A549 (cell line): ENCODE results near the gene TOR1B. TPM values are rescaled to one million over a fixed set of nuclear protein-coding genes. Genes with fewer than 3 reads are reported as not detected.

Source experiments
- ATAC-seq, 2 experiments: fragments of 200-7000 bp in 1 of 2; fragments of >200 bp in 1 of 2; cut with Nextera tagmentation in 1 of 2; cut with Tn5 transposase in 1 of 2; 3 replicates each; pipeline versions ENCODE4 v1.8.0 to v1.9.1; 2018 to 2020; ENCODE audit warnings: mild to moderate bottlenecking in 1 of 2, moderate library complexity in 1 of 2
- CTCF ChIA-PET: fragments of 300-600 bp; sonication (Branson Sonifier 250); formaldehyde crosslinking; extraction: SDS; loops from one replicate; lab custom pipeline; 2021; ENCODE audit warnings: antibody characterized with exemption, inconsistent platforms; lab: Yijun Ruan, JAX
- POLR2A ChIA-PET: fragments of 350-600 bp; formaldehyde crosslinking; extraction: SDS; loops from one replicate; lab custom pipeline; 2021; ENCODE audit warnings: antibody characterized with exemption, inconsistent platforms; lab: Yijun Ruan, JAX
- DNase-seq, 2 experiments: peaks; one replicate each; pipeline versions ENCODE4 v3.0.0 to v3.0.0-alpha.2; 2011 to 2016; ENCODE audit warnings: low read depth in 1 of 2, low spot score in 1 of 2
- FAIRE-seq: peaks from 2 replicates; lab custom pipeline; 2011; peaks lifted over from hg19 to GRCh38; lab: Jason Lieb, UNC
- H3K27ac ChIP-seq, 2 experiments: fragments of >200 bp; sonication (Bioruptor Twin); formaldehyde crosslinking; 3 replicates each; pipeline ENCODE4 v1.5.1; 2016 to 2017
- H3K4me1 ChIP-seq: fragments of >200 bp; sonication (Bioruptor Twin); formaldehyde crosslinking; 3 replicates; pipeline ENCODE4 v1.6.1; 2016
- H3K4me2 ChIP-seq: fragments of >200 bp; sonication (Bioruptor Twin); formaldehyde crosslinking; 3 replicates; pipeline ENCODE4 v1.6.1; 2016
- H3K4me3 ChIP-seq: fragments of >200 bp; sonication (Bioruptor Twin); formaldehyde crosslinking; 3 replicates; pipeline ENCODE4 v1.5.1; 2016
- H3K9me3 ChIP-seq: fragments of >200 bp; sonication (Bioruptor Twin); formaldehyde crosslinking; 3 replicates; pipeline ENCODE4 v1.6.1; 2016
- BCL3 ChIP-seq: fragments of >200 bp; sonication (Bioruptor Twin); formaldehyde crosslinking; IDR thresholded peaks from 3 replicates; pipeline ENCODE4 v1.6.1; 2016
- CBX8 ChIP-seq: fragments of 200-600 bp; sonication (generic); IDR thresholded peaks from 2 replicates; pipeline ENCODE4 v1.6.1; 2016
- CEBPB ChIP-seq, 2 experiments: fragments of >200 bp in 1 of 2; sonication (Bioruptor Twin) in 1 of 2; formaldehyde crosslinking in 1 of 2; IDR thresholded peaks; 2 replicates each; pipeline ENCODE4 v1.6.1; 2012 to 2016
- ELK1 ChIP-seq: fragments of 150-350 bp; IDR thresholded peaks from 2 replicates; pipeline ENCODE4 v1.6.1; 2014; ENCODE audit warnings: low read depth, mild to moderate bottlenecking, low read length
- EP300 ChIP-seq, 2 experiments: fragments of >200 bp; sonication (Bioruptor Twin); formaldehyde crosslinking; IDR thresholded peaks; 2 replicates in 1 of 2; 3 replicates in 1 of 2; pipeline ENCODE4 v1.6.1; 2016 to 2017
- FOSL2 ChIP-seq, 2 experiments: fragments of 450-650 bp in 1 of 2; fragments of >200 bp in 1 of 2; sonication (Bioruptor Twin) in 1 of 2; formaldehyde crosslinking; IDR thresholded peaks; 2 replicates each; pipeline versions ENCODE4 v1.5.0 to v1.6.1; 2016 to 2020; ENCODE audit warnings: mild to moderate bottlenecking in 1 of 2, moderate library complexity in 1 of 2
- HMGXB4 ChIP-seq: fragments of 250-450 bp; sonication (Bioruptor Pico); IDR thresholded peaks from 2 replicates; pipeline ENCODE4 v1.5.0; 2021; ENCODE audit warnings: mild to moderate bottlenecking, moderate library complexity, borderline replicate concordance
- HOXA7 ChIP-seq: fragments of 250-450 bp; sonication (Bioruptor Pico); IDR thresholded peaks from 2 replicates; pipeline ENCODE4 v1.5.0; 2020; ENCODE audit warnings: mild to moderate bottlenecking, moderate library complexity
- HOXB13 ChIP-seq: fragments of 250-450 bp; sonication (Bioruptor Pico); IDR thresholded peaks from 2 replicates; pipeline ENCODE4 v1.5.0; 2020; ENCODE audit warnings: low read depth, mild to moderate bottlenecking, moderate library complexity
- POLR2A ChIP-seq: IDR thresholded peaks from 2 replicates; pipeline ENCODE4 v1.6.1; 2012; ENCODE audit warnings: mild to moderate bottlenecking, low read length
- WGBS: methylation state at CpG from one replicate; pipeline ENCODE4 v1.1.6; 2017; ENCODE audit errors: missing lambda C conversion rate; 5-methylcytosine and 5-hydroxymethylcytosine counted together
- polyA plus RNA-seq, 4 experiments: library from polyadenylated mRNA; depleted of rRNA in 3 of 4; stranded (reverse); fragments of >200 nt; fragmentation: RNase III in 1 of 4; extraction: RNeasy Plus Mini Kit Qiagen cat#74134 plus additional on column Dnase treatment in 1 of 4; gene quantifications; 2 replicates in 3 of 4; 3 replicates in 1 of 4; pipeline ENCODE4 v1.2.3, GENCODE V29; 2011 to 2017
- TF ChIP-seq, protein P1 (sequence below): fragments of 200-600 bp; sonication (generic); IDR thresholded peaks from 2 replicates; pipeline ENCODE4 v1.6.1; 2016; ENCODE audit warnings: antibody characterized with exemption, mild to moderate bottlenecking, moderate library complexity
- TF ChIP-seq, protein P2 (sequence below): fragments of 450-650 bp; IDR thresholded peaks from 2 replicates; pipeline ENCODE4 v1.6.1; 2014; ENCODE audit warnings: antibody characterized with exemption

TOR1B gene
- polyA plus RNA-seq, 2 of the 4 experiments (the other 2 are of a cell fraction): 24.9 to 32.4 TPM

DNA sequence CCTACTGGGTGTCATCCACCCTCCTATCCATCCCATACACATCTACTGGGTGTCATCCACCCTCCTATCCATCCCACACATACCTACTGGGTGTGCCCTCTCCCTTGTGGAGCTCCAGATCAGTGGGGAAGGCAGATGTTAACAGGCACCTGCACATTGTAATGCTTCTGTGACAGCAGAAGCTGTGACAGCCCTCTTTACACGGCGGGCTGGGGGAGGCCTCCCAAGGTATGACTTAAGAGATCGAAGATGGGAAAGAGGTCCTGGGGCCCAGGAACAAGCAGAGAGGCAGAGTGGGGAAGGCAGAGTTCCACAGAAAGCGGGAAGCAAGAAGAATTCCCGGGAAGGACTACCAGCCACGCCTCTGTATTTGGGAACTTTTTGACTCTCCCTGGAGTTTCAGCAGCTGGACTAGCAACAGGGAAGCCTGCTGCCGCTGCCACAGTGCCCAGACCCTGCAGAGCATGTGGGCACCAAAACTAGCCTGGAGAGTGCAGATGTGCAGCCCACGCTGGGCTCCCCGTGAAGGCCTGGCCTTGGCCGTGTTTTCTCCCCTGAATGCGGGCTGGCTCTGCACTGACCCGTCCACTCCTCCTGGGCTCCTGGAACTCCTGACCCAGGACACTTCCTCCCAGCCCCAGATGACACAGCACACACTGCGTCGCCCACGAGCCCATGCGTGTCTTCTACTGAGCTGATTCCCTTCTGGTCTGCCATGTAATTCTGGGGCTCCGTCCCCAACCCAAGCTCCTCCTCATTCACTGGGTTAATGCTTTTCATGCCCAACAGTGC lies 11.6 kb downstream of the TOR1B start:
- no peaks in the 10 kb centered on the region for H3K9me3 ChIP-seq
- no peak for FAIRE-seq
- no peak overlapping the region for H3K4me3 ChIP-seq
- ATAC-seq: no peak
- ChIA-PET POLR2A (no interaction called here), CTCF (interaction anchor here (1.2 to 1.5 kb wide), 3 partner anchors 18 to 292 kb away, joined by 3 to 4 read pairs (median 3); no protein-coding TSS in a partner anchor)
- no peak overlapping the region for H3K4me2 ChIP-seq
- DNase-seq: no peak
- H3K4me1 ChIP-seq: peaks cover 18% of the 10 kb centered on the region
- no peak for TF ChIP-seq EP300 (IDR thresholded peaks at IDR 0.05)
- TF ChIP-seq, protein P1, sequence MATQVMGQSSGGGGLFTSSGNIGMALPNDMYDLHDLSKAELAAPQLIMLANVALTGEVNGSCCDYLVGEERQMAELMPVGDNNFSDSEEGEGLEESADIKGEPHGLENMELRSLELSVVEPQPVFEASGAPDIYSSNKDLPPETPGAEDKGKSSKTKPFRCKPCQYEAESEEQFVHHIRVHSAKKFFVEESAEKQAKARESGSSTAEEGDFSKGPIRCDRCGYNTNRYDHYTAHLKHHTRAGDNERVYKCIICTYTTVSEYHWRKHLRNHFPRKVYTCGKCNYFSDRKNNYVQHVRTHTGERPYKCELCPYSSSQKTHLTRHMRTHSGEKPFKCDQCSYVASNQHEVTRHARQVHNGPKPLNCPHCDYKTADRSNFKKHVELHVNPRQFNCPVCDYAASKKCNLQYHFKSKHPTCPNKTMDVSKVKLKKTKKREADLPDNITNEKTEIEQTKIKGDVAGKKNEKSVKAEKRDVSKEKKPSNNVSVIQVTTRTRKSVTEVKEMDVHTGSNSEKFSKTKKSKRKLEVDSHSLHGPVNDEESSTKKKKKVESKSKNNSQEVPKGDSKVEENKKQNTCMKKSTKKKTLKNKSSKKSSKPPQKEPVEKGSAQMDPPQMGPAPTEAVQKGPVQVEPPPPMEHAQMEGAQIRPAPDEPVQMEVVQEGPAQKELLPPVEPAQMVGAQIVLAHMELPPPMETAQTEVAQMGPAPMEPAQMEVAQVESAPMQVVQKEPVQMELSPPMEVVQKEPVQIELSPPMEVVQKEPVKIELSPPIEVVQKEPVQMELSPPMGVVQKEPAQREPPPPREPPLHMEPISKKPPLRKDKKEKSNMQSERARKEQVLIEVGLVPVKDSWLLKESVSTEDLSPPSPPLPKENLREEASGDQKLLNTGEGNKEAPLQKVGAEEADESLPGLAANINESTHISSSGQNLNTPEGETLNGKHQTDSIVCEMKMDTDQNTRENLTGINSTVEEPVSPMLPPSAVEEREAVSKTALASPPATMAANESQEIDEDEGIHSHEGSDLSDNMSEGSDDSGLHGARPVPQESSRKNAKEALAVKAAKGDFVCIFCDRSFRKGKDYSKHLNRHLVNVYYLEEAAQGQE: no peak
- TF ChIP-seq HOXA7 (CRISPR knock-in tag): no peak
- TF ChIP-seq HOXB13 (CRISPR knock-in tag): no peak
- no peak for TF ChIP-seq ELK1
- no peak for TF ChIP-seq CBX8
- TF ChIP-seq CEBPB (IDR thresholded peaks at IDR 0.05): no peak
- TF ChIP-seq HMGXB4 (CRISPR knock-in tag): no peak
- TF ChIP-seq, protein P2, sequence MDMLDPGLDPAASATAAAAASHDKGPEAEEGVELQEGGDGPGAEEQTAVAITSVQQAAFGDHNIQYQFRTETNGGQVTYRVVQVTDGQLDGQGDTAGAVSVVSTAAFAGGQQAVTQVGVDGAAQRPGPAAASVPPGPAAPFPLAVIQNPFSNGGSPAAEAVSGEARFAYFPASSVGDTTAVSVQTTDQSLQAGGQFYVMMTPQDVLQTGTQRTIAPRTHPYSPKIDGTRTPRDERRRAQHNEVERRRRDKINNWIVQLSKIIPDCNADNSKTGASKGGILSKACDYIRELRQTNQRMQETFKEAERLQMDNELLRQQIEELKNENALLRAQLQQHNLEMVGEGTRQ: no peak
- TF ChIP-seq BCL3: no peak
- H3K27ac ChIP-seq: no peak overlapping the region
- 94% methylated on average over 17 of the region's 17 CpGs for WGBS

GRCh38 chr9:129815278-129815677 lies 12.3 kb downstream of the TOR1B start:
- WGBS: 92% methylated on average over 11 of the region's 11 CpGs
- H3K4me2 ChIP-seq: no peak overlapping the region
- peaks cover 16% of the 10 kb centered on the region for H3K4me1 ChIP-seq
- CTCF ChIA-PET: interaction anchor here (1.5 kb wide), 1 partner anchor 291 kb away, joined by 3 read pairs; no protein-coding TSS in a partner anchor
- DNase-seq (no peak), ATAC-seq (no peak), FAIRE-seq (no peak)
- TF ChIP-seq CEBPB (IDR thresholded peaks at IDR 0.05) (no peak), FOSL2 (IDR thresholded peaks at IDR 0.05) (no peak), FOSL2 (CRISPR knock-in tag; IDR thresholded peaks at IDR 0.05) (no peak), POLR2A (no peak)
- H3K27ac ChIP-seq: no peak overlapping the region
- POLR2A ChIA-PET: no interaction called here
- H3K9me3 ChIP-seq: no peaks in the 10 kb centered on the region
- H3K4me3 ChIP-seq: no peak overlapping the region
